Activated gamma-delta T cell treated with Interleukin-2 at 50 U/mL for 16 hours (primary cell): Measurements from ENCODE around the gene TP53I11.

Experiments used
- DNase-seq: peaks from one replicate; pipeline ENCODE4 v3.0.0-alpha.2; 2020

TP53I11 gene

DNA sequence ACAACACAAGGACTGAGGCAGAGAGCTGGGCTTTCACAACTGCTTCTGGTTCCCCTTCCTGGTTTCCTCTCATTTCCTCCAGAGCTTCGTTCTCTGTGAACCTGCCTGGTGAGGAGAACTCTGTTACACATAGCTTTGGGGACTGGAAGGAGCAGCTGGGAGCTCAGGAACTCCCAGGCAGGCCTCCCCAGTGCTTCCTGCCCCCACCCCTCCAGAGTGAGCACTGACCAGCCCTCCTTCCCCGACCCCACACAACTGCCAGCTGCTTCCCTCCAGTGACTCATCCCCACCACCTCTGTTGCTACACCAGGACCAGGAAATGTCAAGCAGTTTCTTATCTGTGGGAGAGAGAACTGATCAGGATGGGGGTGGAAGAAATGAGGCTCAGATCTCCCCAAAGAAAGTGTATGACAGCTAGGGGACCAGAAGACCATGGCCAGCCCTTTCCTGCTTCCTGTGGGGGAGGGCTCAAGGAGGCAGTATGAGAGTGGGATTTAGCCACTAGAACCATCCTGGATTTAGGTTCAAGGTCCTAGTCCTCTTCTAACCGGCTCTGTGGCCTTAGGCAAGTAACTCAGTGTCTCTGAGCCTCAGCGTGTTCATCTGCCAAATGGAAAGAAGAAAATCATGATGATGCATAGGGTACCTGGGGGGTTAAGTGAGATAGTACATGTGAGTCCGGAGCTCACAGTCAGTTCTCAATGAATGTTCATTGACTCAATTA is 4.5 kb upstream of the TP53I11 start:
- no peak for DNase-seq

DNA sequence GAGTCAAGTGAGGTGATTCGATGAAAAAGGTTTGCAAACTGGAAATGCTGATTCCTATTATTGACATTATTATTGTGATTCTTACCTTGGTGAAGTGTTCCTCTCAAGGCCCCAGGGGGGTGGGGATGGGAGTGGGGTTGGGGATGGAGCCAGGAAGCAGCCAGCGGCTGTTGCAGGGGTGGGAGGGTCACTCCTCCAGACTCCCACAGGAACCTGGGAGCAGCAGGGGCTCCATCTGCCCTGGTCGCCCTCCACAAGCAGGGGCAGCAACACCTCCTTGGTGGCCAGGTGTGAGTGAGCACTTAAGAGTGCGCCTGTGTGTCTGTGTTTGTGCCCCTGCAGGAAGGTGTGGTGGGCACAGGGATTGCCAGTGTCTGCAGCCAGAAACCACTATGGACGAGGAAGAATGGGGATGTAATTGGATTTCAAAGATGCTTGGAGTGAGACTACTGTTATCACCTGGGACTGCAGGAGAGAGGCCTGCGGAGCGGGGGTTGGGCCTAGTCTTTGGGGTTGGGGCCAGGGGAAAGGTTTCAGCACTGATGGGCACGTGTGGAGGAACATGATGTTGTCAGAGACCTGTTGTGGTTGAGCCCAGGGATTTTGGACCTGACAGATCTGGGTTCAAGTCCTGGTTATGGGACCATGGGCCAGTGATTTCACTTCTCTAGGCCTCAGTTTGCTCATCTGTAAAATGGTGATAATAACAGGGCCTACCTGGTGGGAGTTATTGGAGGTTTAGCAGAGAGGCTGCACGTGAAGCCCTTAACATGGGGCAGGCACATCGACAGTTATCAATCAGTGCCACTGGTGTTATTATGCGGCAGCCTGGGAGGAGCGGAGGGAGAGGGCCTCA is 3.6 kb upstream of the TP53I11 start:
- no peak for DNase-seq

DNA sequence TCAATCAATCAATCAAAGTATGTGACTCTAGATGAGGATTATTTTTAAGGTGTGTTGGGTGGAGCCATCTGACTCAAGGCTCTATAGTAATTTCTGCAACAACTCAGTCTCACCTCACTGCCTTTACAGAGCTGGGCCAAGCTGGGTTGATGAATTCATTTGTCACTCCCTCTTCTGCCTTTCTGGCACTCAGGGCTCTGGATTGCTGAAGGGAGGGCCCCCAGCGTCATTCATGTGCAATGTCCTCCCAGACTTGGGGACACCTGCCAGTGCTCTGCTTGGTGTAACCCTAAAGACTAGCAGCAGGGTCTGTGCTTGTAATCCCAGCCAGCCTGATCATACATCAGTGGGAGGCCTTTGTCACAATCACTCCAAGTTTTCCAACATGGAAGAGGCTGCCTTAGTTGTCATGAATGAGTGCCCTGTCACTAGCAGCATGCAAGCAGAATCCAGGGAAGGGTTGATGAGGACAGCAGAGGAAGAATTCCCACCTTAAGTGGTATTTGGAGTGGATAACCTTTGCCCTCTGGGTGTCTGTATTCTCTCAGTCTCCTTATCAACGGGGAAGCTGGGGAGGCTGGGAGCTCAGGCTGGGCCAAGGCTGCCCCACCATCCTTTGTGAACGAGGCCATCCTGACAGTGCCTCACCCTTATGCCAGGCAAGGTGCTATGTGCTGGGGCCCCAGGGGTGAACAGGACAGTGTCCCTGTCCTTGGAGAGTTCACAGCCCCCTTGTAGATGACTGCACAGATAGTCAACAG is 2.0 kb upstream of the TP53I11 start:
- DNase-seq, result no peak

DNA sequence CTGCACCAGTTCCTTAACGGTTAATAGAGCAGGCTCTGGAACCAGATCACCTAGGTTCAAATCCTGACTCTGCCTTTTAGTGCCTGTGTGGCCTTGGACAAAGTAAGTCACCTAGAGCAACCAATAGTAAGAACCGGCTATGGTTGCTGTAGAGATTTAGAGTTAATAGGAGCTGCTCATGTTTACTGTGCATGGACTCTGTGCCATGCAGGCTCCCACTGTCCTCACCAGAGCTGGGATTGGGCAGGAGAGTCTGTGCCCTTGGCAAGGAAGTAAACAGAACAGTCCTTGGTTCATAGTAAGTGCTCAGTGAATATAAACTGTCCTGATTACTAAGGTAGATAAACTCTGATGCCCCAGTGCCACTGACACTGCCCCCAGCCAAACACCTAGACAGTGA is 1.4 kb upstream of the TP53I11 start:
- DNase-seq, result no peak

DNA sequence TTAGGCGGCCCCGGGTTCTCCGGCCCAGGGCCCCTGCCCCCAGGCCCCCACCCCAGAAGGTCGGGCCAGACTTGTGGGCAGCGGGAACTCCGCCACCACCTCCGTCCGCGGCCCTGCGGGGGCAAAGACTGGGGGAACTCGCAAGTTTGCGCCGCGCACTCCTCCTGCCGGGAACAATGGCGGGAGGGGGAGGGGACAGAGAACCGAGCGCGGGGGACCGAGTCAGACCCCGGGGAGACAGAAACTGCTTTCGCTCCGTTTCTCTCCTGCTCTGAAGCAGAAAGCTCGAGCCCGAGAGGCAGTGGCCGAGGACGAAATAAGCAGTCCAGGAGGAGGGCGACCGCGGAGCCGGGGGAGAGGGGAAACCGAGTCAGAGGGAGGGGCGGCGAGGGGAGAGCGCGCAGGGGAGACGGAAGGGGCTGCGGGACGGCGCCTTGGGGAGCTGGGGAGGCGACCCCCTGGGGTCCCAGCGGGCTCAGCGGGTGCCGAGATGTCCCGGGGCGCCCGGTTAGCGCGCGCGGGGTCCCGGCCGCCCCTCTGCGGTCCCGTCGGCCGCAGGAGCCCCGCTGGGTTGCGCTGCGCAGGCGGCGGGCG is 555 bp downstream of the TP53I11 start:
- peak; percentile 16 for DNase-seq

DNA sequence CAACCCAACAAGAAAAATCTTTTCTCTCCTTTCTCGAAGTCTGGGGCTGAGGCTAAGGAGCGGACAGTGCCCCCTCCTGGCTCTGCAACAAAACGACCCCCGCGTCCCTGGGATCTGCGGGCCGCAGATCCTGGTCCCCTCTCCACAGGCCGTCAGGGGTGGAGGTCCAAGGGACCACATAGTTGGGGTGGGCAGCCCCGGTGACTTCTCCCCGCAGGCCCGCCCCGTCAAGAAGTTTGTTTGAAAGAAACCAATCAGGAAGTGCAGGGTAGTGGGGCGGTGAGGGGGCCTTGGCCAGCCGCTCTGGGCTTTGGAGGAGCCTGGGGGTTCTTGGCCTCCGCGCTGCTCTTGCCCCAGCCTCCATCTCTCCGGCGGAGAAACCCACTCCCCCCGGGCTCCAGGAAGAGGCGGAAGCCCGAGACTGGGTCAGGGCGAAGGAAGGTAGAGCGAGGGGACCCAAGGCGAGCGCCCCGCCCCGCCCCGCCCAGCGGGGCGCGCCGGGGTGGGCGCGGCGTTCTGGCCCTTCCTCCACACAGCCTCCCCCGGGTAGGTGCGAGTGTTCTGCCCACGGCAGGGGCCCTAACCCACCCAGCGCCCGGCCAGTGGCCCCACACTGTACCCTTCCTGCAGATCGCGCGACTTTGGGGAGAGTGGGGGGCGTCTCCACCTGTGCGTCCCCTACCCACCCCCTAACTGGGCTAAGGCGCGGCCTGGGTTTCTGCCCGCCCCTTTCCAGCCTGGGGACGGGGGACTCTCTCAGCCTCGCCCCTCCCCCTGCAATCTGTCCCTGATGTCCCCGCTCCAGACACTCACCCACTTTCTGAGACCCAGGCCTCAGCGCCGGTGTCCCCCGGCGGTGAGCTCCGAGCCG is 1.3 kb downstream of the TP53I11 start:
- DNase-seq, result peak; percentile 15

DNA sequence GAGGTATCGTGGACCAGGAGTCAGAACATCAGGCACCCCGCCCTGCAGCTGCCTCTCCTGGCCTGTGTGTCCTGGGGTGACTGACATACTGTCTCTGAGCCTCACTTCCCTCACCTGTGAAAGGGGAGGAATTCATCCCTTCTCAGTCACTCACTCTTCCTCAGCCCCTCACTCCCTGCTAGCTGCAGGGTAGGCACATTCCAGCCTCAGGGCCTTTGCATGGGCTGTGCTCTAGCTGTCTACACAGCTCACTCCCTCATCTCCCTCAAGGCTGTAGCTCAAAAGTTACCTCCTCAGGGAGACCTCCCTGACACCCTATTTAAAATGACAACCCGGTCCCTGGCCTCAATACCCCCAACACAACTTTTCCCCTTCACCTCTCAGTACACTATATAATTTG is 2.5 kb downstream of the TP53I11 start:
- DNase-seq, result no peak

DNA sequence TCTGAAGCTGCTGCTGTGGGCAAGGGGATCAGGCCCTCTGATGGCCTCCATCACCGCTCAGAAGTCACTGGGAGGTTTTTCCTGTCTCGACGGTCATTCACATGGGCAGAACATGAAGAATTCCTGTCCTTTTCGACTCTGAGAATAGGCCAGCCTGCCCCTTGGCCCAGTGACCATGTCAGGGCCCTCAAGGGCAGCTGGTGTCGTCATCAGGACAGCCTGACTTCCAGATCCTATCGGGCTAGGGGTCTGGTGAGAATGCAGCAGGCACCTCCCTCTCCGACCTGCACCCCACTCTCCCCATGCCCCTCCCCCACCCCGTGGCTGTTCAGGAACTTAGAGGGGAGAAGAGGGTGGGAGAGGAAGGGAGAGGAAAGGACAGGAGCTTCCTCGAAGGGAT is 3.6 kb downstream of the TP53I11 start:
- DNase-seq, result no peak

DNA sequence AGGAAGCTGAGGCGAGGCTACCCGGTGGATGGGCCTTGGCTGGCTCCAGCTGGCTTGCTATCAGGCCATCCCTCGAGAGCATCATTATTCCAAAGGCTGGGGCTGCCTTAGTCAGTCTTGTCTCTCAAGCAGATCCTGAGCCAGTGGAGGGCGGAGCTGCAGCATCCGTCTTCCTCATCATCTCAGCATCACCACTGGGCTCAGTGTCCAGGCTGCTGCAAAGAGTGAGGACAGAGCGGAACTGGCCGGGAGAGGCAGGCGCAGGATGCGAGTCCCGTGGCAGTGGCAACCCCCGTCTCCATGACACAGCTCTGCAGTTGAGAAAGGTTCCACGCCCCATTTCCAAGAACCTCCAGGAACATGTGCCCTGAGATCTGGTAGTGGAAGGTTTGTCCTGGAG is 4.4 kb downstream of the TP53I11 start:
- no peak for DNase-seq

DNA sequence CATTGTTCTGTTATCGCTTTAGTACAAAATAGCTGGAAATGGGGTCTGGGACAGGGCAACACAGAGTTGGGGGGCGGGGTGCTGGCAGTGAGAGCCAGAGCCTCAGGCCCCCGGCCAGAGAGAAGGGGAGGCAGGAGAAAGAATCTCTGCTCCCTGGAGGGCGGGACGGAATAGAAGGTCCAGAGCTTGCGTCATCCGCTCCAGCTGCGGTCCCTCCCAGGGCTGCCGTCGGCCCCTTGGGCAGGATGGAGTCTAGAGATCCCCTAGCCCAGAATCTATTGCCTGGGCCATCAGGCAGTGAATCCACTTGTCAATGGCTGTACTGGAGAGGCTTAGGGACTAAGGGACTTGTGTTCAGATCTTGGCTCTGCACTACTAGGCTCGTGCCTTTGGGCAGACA is 5.0 kb downstream of the TP53I11 start:
- DNase-seq, result no peak

DNA sequence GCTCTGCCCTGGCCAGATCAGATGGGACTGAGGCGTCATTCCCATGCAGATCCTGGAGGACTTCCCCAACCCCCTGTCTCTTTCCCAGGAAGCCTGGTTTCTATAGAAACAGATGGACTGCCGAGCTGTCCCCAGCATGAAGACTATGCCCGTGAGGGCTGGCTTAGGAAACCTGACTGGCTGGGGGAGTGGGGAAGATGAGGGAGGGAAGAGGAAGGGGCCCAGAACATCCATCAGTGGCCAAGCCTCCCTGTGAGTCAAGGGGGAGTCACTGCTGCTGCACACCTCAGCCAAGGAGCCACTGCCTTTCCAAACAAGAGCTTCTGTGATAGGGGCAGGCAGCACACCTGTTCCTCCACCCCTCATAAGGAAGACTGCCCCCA is 5.8 kb downstream of the TP53I11 start:
- DNase-seq, result no peak

DNA sequence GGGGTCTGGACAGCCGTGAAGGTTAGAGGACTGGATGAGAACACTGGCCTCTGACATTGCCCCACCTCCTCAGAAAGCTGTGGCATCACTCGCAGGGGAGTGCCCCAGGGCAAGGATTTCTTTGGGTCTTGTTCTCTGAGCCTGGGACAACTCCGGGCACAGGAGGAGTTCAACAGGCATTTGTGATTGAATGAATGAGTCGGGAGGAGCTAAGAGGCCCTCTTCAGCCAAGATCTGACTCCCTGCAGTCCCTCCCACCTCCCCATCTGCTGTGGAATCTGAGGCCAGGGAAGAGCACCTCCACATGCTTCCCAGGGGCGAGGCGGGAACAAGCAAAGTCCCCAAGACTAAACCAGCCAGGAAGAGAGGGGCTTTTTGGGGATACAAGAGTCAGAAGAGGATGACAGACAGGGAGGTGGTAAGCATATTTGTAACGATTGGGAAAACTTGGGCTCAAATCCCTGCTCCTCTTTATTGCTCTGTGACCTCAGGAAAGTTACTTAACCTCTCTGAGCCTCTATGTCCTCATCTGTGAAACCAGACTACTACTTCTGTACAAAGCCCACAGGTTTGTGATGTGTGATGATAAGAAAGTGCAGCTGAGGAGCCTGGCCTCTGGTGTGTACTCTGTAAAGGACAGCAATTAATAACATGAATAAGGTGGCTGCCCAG is 6.4 kb downstream of the TP53I11 start:
- no peak for DNase-seq

DNA sequence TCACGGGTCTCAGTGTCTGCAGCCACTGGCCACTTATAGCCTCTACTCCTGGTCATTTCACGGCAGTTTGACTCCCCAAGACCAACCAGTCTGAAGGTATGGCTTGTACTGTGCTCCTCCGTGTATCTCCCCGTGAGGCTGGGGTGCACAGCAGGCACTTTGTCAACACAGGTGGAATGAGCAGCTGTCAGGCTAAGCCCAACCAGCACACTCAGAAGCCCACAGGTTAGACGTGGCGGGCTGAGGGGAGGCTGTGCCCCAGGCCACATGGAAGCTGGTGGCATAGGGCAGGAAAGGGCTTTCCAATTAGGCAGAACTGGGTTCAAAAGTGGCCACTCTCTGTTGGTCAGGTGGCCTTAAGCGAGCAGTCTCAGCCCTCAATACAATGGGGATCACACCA is 7.0 kb downstream of the TP53I11 start:
- no peak for DNase-seq

DNA sequence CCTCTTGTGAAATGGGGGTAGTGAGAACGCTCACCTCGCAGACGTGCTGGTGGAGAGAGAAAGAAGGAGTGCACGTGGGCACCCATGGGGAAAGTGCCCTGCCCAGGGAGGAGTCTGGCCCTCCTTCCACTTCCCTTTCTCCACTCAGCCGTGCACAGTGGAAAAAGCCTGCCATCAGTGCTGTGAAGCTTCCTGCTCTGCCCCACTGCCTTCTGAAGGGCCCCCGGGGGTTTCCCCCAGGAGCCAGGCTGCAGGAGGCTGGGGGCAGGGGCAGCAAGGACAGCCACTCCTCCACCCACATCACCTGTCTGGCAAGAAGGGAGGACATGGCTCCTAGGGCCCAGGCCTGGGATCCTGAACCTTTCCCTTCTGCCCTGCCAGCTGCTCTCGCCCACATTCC is 7.6 kb downstream of the TP53I11 start:
- DNase-seq, result no peak

DNA sequence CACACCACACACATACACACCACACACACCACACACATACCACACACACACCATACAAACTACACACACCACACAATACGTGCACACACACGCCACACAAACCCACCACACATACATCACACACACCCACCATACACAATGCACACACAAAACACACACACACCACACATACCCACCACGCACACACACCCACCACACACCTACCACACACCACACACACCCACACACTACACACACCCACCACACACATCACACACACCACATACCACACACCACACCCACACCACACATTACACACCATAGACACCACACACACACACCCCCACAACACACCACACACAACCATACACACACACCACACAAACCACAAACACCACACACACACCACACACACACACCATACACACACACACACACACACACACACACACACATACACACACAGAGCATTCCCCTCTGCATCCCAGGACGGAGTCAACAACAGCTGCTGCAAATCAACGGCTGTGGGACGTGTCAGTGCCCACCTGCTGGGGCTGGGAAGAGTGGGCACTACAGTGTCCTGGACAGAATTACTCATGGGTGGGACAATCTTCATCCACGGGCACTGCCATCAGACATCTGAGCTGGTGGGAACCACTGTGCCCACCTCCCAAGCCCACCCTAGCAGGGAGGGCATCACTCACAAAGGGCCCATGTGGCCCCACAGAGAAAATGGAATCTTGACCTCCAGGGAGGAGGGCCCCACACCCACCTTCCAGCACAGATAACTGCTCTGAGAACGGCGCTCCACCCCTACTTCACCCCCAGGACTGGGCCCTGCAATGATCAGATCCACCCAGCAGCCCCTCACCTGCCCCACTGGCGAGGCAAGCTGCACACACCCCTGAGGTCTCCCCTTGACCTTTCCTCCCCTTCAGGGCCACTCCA is 8.4 kb downstream of the TP53I11 start:
- no peak for DNase-seq

DNA sequence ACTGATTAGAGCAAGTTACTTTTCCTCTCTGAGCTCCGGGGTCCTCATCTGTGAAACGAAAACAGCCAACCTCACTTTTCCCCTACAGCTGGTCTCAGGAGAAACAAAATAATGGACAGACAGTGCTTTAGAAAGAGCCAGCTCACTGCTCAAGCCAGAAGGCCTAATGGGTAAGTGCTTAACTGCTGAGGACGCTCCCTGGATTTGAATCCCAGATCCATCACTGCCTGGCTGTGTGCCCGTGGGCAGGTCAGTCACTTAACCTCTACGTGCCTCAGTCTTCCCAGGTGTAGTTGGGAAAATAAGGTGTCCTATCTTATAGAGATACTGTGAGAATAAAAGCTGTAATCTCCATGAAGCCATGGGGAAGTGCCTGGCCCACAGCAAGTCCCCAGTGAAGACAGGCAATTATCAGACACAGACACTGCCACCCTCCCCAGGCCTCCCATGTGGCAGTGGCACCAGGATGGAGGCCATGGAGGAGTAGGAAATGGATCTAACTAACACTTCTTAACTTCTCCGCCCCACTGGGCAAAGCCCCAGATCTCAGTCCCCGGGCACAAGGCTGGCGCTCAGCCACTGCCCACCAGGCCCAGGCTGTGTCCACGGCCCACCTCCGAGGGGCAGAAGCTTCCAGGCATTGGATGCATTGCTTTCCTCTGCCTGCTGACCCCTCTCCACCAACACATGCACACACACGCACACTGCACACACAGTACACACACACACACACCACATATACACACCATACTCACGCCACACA is 9.2 kb downstream of the TP53I11 start:
- DNase-seq, result no peak

DNA sequence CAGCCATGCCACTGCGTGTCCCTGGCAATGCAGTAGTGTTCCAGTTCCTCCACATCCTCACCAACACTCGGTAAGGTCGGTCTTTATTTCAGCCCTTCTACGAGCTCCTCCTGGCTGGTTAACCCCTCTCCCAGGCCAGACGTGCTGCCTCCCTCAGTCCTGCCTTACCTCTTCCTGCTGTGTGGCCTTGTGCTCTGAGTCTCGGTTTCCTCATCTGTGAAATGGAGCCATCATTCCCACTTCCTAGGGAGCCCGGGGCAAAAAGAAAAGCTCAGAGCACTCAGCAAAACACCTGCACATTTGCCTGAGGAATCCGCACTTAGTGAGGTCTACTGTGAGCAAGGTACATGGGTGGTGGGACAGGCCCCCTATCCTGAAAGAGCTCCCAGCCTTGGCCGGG is 9.8 kb downstream of the TP53I11 start:
- DNase-seq, result no peak

DNA sequence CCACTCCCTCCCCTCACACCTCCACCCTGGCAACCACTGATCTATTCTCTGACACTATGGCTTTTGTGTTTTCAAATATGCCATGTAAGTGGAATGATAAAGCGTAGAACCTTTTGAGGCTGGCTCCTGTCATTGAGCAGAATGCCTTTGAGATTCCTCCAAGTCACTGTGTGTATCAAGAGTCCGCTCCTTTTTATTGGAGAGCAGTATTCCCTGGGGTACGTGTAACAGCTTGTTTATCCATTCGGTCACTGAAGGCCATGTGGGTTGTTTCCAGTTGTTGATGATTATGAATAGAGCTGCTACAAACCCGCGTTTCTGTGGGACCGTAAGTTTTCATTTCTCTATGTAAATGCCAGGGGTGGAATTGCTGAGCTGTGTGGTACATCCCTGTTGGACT is 10.3 kb downstream of the TP53I11 start:
- no peak for DNase-seq

DNA sequence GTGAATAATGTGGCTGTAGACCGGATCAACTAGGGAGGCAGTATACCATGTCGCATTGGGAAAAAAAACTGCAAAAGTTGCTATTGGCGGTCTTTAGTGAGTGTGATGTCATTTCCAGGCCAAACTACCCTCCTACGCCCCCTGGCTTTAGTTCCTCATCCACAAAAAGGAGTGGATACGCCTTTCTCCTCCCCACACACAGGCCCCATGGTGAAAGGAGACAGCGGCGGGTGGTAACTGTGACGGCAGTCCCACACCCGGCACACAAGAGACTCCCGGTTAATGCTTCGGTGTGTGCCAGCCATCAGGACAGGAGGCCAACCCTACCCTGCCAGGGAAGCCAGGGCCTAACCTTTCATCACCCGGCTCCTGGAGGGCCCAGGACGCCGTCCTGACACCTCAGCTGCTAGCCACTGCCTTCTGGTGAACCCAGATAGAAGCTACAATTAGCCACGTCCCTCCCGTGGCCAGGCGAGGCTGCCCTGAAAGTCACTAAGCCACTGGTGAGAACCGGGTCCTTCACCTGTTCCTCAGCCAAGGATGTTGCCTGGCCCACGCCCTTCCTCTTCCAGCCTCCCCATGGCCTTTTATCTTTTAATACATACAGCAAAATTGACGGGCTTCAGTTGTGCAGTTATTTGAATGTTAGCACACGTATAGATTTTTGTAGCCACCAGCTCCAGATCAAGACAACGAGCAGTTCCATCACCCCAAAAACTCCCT is 10.8 kb downstream of the TP53I11 start:
- DNase-seq, result no peak
